ENCODE measurements around the gene PEX14. TPM values are rescaled to one million over a fixed set of nuclear protein-coding genes. Genes with fewer than 3 reads are reported as not detected.

Gene PEX14
- total RNA-seq, 4 donors from 2014 or later, result 10.0 to 20.2 (median 12.6) TPM

DNA sequence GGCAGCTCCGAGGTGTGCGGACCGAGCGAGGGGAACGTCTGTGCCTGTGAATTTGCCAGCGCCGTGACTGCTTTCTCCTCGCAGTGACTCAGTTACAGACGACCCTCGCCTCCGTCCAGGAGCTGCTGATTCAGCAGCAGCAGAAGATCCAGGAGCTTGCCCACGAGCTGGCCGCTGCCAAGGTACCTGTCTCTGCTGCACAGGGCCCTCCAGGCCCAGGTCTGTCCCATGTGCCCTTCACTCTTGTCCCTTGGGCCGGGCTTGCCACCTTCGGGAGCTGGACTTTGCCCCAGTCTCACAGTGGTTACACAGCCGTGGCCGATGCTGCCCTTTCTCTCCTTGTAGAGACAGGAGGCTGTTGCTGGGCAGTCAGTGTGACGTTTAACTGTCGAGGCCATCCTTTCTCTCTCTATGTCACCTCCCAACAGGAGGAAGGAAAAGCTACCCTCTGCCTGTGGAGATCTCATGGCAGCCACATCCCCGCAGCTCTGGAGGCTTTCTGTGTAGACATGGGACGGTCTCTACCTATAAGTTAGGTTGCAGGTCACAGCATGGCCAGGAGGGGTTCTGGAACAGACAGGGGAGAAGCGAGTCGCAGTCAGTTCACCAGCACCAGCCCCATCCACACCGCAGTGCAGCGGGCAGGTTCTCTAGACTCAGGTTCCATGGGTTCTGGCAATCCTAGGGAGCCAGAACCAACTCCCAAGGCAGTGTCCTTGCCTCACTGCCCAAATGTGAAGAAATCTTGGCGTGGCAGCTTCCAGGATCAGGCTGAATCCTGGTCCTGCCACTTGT is 149.7 kb downstream of the PEX14 start:
- TF ChIP-seq, protein P1, sequence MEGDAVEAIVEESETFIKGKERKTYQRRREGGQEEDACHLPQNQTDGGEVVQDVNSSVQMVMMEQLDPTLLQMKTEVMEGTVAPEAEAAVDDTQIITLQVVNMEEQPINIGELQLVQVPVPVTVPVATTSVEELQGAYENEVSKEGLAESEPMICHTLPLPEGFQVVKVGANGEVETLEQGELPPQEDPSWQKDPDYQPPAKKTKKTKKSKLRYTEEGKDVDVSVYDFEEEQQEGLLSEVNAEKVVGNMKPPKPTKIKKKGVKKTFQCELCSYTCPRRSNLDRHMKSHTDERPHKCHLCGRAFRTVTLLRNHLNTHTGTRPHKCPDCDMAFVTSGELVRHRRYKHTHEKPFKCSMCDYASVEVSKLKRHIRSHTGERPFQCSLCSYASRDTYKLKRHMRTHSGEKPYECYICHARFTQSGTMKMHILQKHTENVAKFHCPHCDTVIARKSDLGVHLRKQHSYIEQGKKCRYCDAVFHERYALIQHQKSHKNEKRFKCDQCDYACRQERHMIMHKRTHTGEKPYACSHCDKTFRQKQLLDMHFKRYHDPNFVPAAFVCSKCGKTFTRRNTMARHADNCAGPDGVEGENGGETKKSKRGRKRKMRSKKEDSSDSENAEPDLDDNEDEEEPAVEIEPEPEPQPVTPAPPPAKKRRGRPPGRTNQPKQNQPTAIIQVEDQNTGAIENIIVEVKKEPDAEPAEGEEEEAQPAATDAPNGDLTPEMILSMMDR (IDR thresholded peaks at IDR 0.05; ENCODE audit: low read depth), result no peak

- TF ChIP-seq, protein P1 (IDR thresholded peaks at IDR 0.05; ENCODE audit: low read depth), result no peak
These were observed 150.3 kb downstream of the PEX14 start for GRCh38 chr1:10625076-10625475.

- TF ChIP-seq, protein P1 (IDR thresholded peaks at IDR 0.05; ENCODE audit: low read depth), result no peak
These were observed 150.8 kb downstream of the PEX14 start for GRCh38 chr1:10625554-10625953.

DNA sequence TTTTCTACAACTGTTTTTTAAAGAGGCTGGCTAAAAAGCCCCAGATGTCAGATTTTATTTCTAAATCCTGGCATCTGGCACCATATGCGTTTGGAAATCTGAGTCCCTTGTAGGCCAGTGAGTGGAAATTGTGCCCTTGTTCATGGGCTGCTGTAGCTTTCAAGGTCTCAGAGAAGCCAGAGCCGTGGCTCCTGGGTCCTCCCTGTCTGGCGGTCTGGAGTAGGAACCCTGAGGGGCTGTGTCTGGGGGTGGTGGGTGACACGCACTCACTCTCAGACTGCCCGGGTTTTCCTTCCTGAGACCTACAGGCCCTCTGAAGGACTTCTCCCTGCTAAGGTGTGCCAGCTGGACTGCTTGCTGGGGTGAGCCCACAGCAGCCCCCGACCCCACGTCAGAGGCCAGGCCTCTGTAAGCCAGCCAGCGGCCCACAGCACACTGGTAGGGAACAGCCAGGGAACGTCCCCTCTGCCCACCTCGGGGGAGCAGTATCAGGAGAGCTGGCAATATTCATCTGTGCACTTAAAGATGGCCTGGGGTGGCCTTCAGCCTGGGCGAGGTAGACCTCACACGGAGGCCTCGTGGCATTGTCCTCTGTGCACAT is 151.5 kb downstream of the PEX14 start:
- TF ChIP-seq, protein P1 (IDR thresholded peaks at IDR 0.05; ENCODE audit: low read depth), result no peak

GRCh38 chr1:10626791-10627410 is 152.2 kb downstream of the PEX14 start:
- TF ChIP-seq, protein P1 (IDR thresholded peaks at IDR 0.05; ENCODE audit: low read depth), result no peak

DNA sequence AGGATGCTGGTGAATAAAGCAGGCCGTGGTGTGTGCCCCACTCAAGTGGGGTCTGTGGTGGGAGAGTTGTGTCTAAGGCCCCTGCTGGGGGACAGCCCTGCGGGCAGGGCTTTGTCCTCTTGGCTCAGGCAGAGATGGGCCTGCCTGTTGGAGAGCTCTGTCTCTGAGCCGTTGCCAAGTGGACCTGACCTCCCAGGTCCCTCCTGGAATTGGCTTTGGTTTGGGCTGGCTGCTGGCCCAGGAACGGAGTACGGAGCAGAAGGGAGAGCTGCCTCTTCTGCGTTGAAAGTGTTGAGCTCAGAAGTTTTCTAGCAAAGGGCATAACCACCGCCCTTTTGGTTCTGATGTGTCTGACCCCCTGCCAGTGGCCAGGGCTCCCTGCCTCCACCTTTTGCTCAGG is 153.9 kb downstream of the PEX14 start:
- TF ChIP-seq, protein P1 (IDR thresholded peaks at IDR 0.05; ENCODE audit: low read depth), result no peak
